Right renal cortex interstitium (tissue), 3 donors: Measurements from ENCODE around the gene CDC42. TPM values are rescaled to one million over a fixed set of nuclear protein-coding genes. Genes with fewer than 3 reads are reported as not detected.

Source experiments
- DNase-seq, 3 donors: peaks; one replicate each; pipeline ENCODE4 v3.0.0-alpha.2; 2013; ENCODE audit warnings: low read depth in 3 of 3, low spot score in 2 of 3
- polyA plus RNA-seq, 3 donors: library from polyadenylated mRNA; unstranded; fragments of 120-200 nt; gene quantifications; one replicate each; pipeline ENCODE4 v1.2.1, GENCODE V29; 2013; ENCODE audit not compliant: insufficient read length in 3 of 3

The CDC42 gene
- polyA plus RNA-seq, 3 donors: 400 to 437 (median 427) TPM

DNA sequence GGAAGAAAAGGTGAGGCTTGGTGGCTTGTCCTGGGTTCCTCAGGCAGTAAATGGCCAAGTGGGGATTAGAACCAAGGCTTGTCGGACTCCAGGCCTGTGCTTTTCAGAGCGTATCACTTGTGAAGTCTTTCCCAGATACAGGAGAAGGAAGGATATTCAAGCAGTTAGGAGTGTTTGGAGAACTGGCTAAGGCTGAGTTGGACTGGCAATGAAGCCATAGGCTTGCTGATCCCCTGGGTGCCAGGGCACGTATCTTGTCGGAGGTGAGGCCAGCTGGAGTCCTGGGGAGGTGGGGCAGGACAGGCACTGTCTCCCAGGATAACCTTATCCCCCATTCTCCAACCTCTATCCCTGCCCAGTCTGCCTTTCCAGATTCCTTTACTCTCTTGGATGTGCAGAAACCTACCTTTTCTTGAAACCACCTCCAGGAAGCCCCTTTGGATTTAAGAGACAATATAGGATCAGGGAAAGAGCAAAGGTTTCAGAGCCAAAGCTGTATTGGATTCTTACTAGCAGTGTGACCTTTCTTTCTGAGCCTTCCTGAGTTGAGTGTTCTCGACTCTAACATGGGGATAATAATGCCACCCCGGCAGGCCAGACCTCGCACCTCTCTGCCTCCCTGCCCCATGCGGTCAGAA, 72.2 kb downstream of the CDC42 start:
- DNase-seq: no peak

GRCh38 chr1:22126531-22126930, 74.0 kb downstream of the CDC42 start:
- DNase-seq: no peak

DNA sequence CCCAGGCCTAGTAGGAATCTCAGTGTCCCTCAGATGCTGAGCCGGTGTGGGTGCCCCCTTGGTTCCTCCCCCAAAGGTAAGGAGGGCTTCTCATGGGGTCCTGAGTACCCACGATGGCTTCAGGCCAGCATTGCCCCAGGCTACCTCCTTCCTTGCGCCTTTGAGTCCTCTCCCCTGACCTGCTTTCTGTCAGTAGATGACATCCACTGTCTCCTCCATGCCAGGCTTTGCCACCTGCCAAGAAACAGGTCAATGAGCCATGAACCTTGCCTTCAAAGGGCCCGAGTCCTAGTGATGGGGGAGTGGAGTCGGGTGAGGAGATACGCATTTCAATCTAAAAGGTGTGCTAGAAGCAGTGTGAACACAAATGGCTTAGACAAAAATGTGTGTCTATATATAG, 74.7 kb downstream of the CDC42 start:
- DNase-seq: no peak

DNA sequence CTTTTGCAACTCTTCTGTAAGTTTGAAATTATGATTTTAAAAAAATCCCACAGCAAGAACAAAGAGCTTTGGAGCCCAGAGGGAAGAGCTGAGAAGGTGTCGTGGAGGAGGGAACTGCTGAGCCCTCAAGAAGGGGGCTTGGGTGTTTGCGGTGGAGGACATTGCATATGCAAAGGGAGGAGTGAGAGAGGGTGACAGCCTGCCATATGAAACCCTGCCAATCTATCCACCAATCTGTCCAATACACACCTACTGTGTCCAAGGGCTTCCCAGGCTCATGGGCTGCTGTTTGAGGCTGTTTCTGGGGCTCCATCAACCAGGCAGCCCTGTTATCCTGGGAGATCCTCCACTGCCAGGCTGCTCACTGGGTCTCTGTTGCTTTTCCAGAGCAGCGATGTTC, 75.2 kb downstream of the CDC42 start:
- no peak for DNase-seq

DNA sequence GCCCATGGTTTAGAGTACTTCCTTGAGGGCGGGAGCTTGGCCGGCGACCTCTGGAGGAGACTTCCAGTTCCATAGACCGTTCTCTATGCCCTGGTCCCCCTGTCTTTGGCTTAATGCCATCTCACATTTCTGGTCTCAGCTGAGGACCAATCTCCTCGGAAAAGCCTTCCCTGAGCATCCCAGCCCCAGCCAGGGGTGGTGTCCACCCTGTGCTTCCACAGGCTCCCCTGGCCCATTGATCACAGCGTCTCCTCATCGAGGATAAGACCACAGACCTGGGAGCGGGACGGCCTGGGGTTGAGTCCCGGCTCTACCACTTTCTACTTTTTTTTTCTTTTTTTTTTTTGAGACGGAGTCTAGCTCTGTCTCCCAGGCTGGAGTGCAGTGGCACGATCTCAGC, 75.9 kb downstream of the CDC42 start:
- no peak for DNase-seq

DNA sequence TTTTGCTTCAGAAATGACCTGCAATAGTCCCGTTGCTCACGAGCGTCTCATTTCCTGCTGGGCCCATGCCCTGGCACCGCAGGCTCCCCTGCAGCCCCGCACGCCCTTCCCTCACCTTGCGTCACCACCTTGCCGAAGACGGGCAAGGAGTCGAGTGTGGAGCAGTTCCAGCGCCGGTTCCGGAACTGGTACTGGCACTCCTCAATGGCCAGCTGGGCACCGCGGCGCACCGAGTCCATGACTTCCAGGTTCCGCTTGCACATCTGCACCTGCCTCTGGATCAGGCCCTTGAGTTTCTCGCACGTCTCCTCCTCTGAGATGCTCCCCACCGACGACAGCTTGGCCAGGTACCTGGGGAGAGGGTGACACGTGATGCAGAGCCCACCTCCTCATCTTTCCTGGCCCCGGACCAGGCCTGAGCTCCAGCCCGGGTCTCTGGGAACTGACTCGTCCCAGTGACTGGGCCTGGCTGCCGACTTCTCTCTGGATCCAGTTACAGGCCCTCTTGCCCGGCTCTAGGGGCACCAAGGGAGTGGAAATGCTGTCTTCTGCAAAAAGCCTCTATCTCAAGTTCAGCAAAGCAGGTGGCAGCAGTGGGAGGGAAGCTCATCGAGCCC, 77.1 kb downstream of the CDC42 start:
- no peak for DNase-seq

GRCh38 chr1:22131062-22131461, 78.6 kb downstream of the CDC42 start:
- no peak for DNase-seq

DNA sequence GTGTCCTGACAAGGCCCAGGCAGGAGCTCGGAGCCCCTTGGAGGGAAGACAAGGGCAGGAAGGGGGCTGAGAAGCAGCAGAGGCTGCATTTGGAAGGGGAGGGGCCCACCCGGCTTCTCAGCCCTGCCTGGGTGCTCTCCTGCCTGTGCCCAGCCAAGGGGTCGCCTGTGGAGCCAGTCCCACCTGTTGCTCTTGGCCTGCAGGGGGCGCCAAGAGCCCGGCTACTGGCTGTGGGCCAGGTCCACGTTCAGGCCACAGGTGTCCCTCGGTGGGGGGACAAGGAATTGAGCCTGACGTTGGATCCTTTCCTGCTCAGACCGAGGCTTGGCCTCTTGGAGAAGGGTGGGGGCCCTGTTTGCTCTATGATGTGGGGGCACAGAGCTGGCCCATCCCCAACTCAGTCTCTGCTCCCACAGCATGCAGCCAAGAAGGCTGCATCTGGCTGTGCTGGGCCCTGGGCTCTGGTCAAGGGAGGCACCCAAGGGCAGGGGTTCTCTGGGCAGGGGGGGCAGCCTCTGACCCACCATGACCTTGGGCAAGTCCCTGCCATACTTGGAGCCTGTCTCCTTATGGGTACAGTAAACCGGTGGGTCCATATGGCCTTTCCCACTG, 79.5 kb downstream of the CDC42 start:
- DNase-seq: no peak

- DNase-seq: no peak
Measured at GRCh38 chr1:22132517-22133235, 80.2 kb downstream of the CDC42 start.

- no peak for DNase-seq
Measured at GRCh38 chr1:22133247-22133930, 80.9 kb downstream of the CDC42 start.

- no peak for DNase-seq
Measured at GRCh38 chr1:22133931-22134324, 81.4 kb downstream of the CDC42 start.

DNA sequence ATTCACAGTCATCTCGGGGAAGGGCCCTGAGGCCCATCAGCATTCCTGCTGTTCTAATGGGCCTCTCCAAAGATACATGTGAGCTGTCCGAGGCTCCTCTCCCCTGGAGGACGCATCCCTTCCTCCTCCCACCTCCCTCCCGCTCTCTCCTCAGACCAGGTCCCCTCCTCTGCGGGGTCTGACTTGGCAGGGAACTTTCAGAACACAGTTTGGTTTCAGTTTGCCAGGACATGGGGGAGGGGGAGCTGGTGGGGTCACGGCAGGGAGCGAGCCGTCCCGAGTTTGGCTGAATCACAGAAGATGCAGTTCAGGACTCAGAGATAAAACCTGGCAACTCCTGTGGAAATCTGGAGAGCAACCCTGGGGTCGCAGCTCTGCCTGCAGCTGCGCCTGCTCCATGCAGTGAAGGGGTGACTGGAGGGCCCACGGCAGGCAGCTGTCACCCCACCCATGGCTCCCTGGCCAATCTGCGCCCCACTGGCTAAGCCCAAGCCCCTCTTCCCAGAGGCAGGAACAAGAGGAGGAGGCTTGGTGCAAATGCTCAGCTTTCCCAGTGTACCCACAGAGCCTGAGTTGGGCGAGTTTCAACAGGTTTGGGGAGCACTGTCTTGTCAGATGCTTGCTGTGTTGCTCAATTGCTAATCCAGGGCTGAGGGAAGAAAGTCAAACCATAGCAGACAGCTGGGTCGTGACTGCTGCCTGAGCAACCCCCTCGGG, 84.7 kb downstream of the CDC42 start:
- DNase-seq: no peak

DNA sequence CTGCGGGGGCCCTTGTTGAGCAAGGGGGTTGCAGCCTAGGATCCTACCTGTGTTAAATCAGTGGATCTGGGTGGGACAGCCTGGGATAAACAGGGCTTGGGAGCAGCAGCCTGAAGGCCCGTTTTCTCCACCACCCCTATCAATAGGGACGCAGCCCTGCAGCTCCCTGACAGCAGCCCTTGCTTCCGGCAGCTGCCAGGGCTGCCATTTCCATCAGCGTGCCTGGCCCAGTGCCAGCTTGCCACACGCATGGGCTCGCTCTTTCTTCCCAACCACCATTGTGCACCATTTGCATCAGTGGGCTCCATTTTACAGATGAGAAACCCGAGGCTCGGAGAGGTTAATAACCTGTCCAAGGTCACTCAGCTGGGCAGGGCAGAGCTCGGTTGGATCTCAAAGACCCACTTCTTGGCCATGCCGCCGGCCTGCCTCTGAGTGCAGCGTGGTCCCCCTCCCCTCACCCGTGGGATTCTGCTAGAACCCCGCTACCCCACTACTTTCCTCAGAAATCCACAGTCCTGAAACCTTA, 86.6 kb downstream of the CDC42 start:
- DNase-seq: no peak

DNA sequence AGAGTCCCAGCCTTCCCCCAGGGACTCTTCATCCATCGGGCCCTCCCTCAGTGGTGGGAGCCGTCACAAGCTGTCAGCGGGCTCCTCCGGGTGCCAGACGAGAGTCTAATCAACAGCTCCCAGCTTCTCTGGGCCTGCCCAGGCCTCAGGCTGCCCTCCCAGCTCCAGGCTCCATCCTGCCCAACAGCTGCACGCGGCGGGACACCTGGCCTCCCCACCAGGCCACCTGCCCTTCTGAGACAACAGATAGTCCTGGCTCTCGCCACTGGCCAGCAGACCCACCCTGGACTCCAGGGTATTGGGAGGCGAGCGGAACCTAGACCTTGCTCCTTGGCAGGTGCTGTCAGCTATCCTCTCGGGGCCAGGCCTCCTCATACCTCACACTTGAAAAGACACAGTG, 87.3 kb downstream of the CDC42 start:
- DNase-seq: no peak

Other genes starting within 250 kb of the CDC42 start
- gene LDLRAD2, start 240.4 kb upstream of the CDC42 start, polyA plus RNA-seq: 1 to 10 TPM; 3.3 to 4.5 (median 4.5) TPM
- 100 to 1,000 TPM; 115 to 140 (median 121) TPM for gene HSPG2, start 115.4 kb upstream of the CDC42 start, polyA plus RNA-seq
- not detected for gene CELA3B, start 75.7 kb upstream of the CDC42 start, polyA plus RNA-seq
- not detected for gene CELA3A, start 51.1 kb upstream of the CDC42 start, polyA plus RNA-seq
- 1 to 10 TPM; 4.5 to 8.2 (median 7.6) TPM for gene WNT4, start 90.4 kb downstream of the CDC42 start, polyA plus RNA-seq